Testis (tissue), 3 donors: Measurements from ENCODE around the gene PLCL1. TPM values are rescaled to one million over a fixed set of nuclear protein-coding genes. Genes with fewer than 3 reads are reported as not detected.

Experiments used
- DNase-seq: peaks from one replicate; pipeline ENCODE4 v3.0.0-alpha.2; 2019
- H3K27ac ChIP-seq, 2 donors: fragments of 200-600 bp; sonication (generic); one replicate each; pipeline ENCODE4 v1.5.1; 2019
- H3K27me3 ChIP-seq: fragments of 200-600 bp; sonication (generic); one replicate; pipeline ENCODE4 v1.5.1; 2019
- H3K36me3 ChIP-seq: fragments of 200-600 bp; sonication (generic); one replicate; pipeline ENCODE4 v1.5.1; 2017; ENCODE audit warnings: low read depth; ENCODE audit errors: missing control alignments
- H3K4me1 ChIP-seq: fragments of 200-600 bp; sonication (generic); one replicate; pipeline ENCODE4 v1.5.1; 2019
- H3K4me3 ChIP-seq, 2 donors: fragments of 200-600 bp; sonication (generic); one replicate each; pipeline ENCODE4 v1.5.1; 2017 to 2019
- H3K9me3 ChIP-seq: fragments of 200-600 bp; sonication (generic); one replicate; pipeline ENCODE4 v1.5.1; 2017
- POLR2A ChIP-seq: fragments of 450-650 bp; IDR thresholded peaks from one replicate; pipeline ENCODE4 v1.6.1; 2017; ENCODE audit warnings: antibody characterized with exemption, mild to moderate bottlenecking, moderate library complexity
- WGBS, 2 donors: methylation state at CpG; one replicate each; pipeline ENCODE4 v1.1.5; 2018; 5-methylcytosine and 5-hydroxymethylcytosine counted together
- intact Hi-C: fragments of 100-400 bp; cut with DNase I; formaldehyde crosslinking; loops from one replicate; pipeline ENCODE4 v1.15.1; 2023; ENCODE audit warnings: low total_unique reads
- polyA plus RNA-seq: library from polyadenylated mRNA; stranded (reverse); fragments of 350-450 nt; fragmentation: Illumina TruSeq; extraction: RNeasy Lipid Tissue Mini Kit (QIAGEN cat#74804); gene quantifications from one replicate; pipeline ENCODE4 v1.2.3, GENCODE V29; 2014; ENCODE audit warnings: low read depth, low replicate concordance; ENCODE audit not compliant: insufficient read depth
- total RNA-seq, 2 donors: library from RNA; depleted of rRNA; stranded (reverse); fragments of >200 nt; gene quantifications; one replicate each; pipeline ENCODE4 v1.2.3, GENCODE V29; 2016
- TF ChIP-seq, protein P1 (sequence below), 3 experiments: fragments of 450-650 bp in 2 of 3; fragments of 200-600 bp in 1 of 3; sonication (generic) in 1 of 3; IDR thresholded peaks; one replicate each; pipeline ENCODE4 v1.5.1; 2016 to 2019; ENCODE audit warnings: antibody characterized with exemption in 3 of 3, mild to moderate bottlenecking in 2 of 3, moderate library complexity in 1 of 3

Gene PLCL1
- total and polyA plus RNA-seq, 3 donors from 2014 or later: 2.1 to 2.6 (median 2.4) TPM

DNA sequence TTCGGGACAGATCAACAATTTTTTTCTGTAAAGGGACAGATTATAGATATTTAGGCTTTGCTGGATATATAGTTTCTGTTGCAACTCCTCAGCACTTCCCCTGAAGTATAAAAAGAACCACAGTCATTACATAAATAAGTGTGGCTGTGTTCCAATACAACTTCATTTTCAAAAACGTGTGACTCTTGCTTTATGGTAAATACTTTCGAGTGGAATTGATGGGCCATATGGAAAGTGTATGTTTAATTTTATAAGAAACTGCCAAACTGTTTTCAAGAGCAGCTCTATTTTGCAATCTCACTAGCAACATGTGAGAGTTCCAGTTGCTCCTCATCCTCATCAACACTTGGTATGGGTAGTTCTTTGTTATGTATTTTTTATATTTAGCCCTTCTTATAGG, 370.9 kb downstream of the PLCL1 start:
- intact Hi-C loops: no loop called here
- Histone ChIP-seq H3K9me3 (no peaks in the 10 kb centered on the region), H3K4me3 (no peak overlapping the region), H3K27me3 (no peaks in the 10 kb centered on the region), H3K27ac (no peak overlapping the region), H3K4me1 (no peaks in the 10 kb centered on the region), H3K36me3 (no peaks in the 10 kb centered on the region)
- DNase-seq: no peak
- no peak for TF ChIP-seq POLR2A
- TF ChIP-seq, protein P1, sequence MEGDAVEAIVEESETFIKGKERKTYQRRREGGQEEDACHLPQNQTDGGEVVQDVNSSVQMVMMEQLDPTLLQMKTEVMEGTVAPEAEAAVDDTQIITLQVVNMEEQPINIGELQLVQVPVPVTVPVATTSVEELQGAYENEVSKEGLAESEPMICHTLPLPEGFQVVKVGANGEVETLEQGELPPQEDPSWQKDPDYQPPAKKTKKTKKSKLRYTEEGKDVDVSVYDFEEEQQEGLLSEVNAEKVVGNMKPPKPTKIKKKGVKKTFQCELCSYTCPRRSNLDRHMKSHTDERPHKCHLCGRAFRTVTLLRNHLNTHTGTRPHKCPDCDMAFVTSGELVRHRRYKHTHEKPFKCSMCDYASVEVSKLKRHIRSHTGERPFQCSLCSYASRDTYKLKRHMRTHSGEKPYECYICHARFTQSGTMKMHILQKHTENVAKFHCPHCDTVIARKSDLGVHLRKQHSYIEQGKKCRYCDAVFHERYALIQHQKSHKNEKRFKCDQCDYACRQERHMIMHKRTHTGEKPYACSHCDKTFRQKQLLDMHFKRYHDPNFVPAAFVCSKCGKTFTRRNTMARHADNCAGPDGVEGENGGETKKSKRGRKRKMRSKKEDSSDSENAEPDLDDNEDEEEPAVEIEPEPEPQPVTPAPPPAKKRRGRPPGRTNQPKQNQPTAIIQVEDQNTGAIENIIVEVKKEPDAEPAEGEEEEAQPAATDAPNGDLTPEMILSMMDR (IDR thresholded peaks at IDR 0.05): no peak
- 78% methylated on average over 3 of the region's 3 CpGs for WGBS, 2 donors

DNA sequence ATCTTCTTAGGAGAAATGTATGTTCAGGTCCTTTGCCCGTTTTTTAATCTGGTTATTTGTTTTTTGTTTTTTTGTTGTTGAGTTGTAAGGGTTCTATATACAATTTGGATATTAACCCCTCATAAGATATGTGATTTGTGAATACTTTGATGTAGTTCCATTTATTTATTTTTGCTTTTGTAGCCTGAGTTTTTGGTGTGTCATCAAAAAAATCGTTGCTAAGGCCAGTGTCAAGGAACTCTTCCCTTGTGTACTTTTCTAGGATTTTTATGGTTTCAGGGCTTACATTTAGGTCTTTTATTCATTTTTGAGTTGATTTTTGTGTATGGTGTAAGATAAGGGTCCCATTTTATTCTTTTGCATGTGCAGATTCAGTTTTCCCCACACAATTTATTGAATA, 372.6 kb downstream of the PLCL1 start:
- no peak overlapping the region for H3K4me3 ChIP-seq
- H3K9me3 ChIP-seq: no peaks in the 10 kb centered on the region
- H3K4me1 ChIP-seq: no peaks in the 10 kb centered on the region
- intact Hi-C loops: no loop called here
- no peak for DNase-seq
- WGBS, 2 donors: 88 to 94% methylated on average over 2 of the region's 2 CpGs
- no peaks in the 10 kb centered on the region for H3K27me3 ChIP-seq
- TF ChIP-seq, protein P1 (IDR thresholded peaks at IDR 0.05): no peak
- no peak for TF ChIP-seq POLR2A
- no peaks in the 10 kb centered on the region for H3K36me3 ChIP-seq
- H3K27ac ChIP-seq: no peak overlapping the region

DNA sequence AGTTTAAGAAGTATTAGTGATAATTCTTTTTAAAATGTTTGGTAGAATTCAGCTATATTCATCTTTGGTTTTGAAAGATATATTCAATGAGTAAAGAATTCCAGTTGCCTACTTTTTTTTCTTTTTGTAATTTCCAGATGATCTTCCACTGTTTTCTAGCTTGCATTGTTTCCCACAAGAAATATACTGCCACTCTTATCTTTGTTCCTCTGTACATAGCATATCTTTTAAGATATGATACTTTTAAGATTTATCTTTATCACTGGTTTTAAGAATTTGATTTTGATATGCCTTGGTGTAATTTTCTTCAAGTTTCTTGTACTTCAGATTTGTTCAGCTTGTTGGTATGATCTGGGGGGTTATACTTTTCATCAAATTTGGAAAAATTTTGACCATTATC, 374.4 kb downstream of the PLCL1 start:
- H3K4me1 ChIP-seq: no peaks in the 10 kb centered on the region
- H3K9me3 ChIP-seq: no peaks in the 10 kb centered on the region
- H3K27ac ChIP-seq: no peak overlapping the region
- intact Hi-C loops: no loop called here
- H3K36me3 ChIP-seq: no peaks in the 10 kb centered on the region
- H3K4me3 ChIP-seq: no peak overlapping the region
- TF ChIP-seq, protein P1 (IDR thresholded peaks at IDR 0.05): no peak
- TF ChIP-seq POLR2A: no peak
- no peaks in the 10 kb centered on the region for H3K27me3 ChIP-seq
- DNase-seq: no peak

DNA sequence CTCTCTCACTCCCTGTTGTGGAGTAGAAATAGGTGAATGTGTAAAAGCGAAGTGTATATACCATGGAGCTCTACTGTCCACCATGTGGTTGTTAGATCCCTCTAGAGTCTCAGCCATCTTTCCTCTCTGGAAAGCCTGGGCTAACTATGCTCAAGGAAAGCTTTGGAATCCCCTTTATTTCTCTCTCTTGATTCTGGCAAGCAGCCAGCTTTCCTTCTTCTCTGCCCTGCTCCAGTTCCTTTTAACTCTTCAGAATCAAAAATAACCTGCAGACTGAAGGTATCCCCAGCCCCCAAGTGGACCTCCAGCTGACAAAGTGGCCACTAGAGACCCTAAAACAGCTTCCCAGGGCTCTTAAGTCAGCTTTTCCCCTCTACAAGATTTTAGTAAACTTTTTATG, 381.9 kb downstream of the PLCL1 start:
- H3K27ac ChIP-seq: no peak overlapping the region
- intact Hi-C loops: no loop called here
- WGBS, 2 donors: 84 to 88% methylated on average over 1 of the region's 1 CpG
- no peak for DNase-seq
- no peak overlapping the region for H3K4me3 ChIP-seq
- no peak for TF ChIP-seq POLR2A
- TF ChIP-seq, protein P1 (IDR thresholded peaks at IDR 0.05): no peak
- no peaks in the 10 kb centered on the region for H3K27me3 ChIP-seq
- H3K4me1 ChIP-seq: no peaks in the 10 kb centered on the region
- H3K9me3 ChIP-seq: no peaks in the 10 kb centered on the region
- H3K36me3 ChIP-seq: no peaks in the 10 kb centered on the region

DNA sequence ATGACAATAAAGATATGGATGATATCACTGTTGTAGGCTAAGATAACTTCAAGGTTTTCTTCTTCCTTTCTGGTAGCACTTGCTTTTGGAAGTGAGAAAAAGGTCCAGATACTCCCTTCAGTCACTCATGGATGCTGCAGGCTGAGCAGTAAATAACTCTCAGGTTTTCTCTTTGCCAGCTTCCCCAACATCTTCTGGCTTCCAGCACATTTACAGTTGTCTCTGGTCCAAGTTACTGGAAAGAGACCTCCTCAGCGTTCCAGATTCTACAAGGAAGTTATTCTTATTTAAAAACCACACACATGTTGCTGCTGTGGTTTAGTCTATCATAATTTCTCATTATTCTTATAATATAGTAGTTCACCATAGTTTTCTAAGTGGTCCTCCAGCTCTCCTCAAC, 383.4 kb downstream of the PLCL1 start:
- Histone ChIP-seq H3K4me1 (no peaks in the 10 kb centered on the region), H3K27ac (no peak overlapping the region), H3K4me3 (no peak overlapping the region), H3K36me3 (no peaks in the 10 kb centered on the region), H3K9me3 (no peaks in the 10 kb centered on the region), H3K27me3 (no peaks in the 10 kb centered on the region)
- no peak for TF ChIP-seq POLR2A
- TF ChIP-seq, protein P1 (IDR thresholded peaks at IDR 0.05): no peak
- intact Hi-C loops: no loop called here
- WGBS, 2 donors: 33 to 56% methylated on average over 1 of the region's 1 CpG
- no peak for DNase-seq
